Activated B cell treated with CpG ODN at 0.5 μM for 24 hours (primary cell): ENCODE results near the gene GNB1. TPM values are rescaled to one million over a fixed set of nuclear protein-coding genes. Genes with fewer than 3 reads are reported as not detected.

Experiments
- ATAC-seq: fragments of 200-7000 bp; cut with Tn5 transposase; one replicate; pipeline ENCODE4 v1.10.0; 2021; ENCODE audit warnings: low read depth, mild to moderate bottlenecking, moderate library complexity
- CTCF ChIA-PET: fragments of 350-600 bp; sonication (Branson Sonifier 250); formaldehyde crosslinking; loops from one replicate; lab custom pipeline; 2021; ENCODE audit warnings: antibody characterized with exemption; lab: Charles Lee
- POLR2A ChIA-PET: fragments of 350-600 bp; sonication (Branson Sonifier 250); formaldehyde crosslinking; loops from one replicate; lab custom pipeline; 2021; ENCODE audit warnings: antibody characterized with exemption; lab: Charles Lee
- DNase-seq: peaks from one replicate; pipeline ENCODE4 v3.0.0; 2022
- H3K27ac Mint-ChIP-seq: one replicate; pipeline ENCODE4 v1.8.0; 2020; ENCODE audit warnings: mixed read lengths
- H3K27me3 Mint-ChIP-seq: one replicate; pipeline ENCODE4 v1.8.0; 2021; ENCODE audit warnings: mixed read lengths
- H3K36me3 Mint-ChIP-seq: one replicate; pipeline ENCODE4 v1.8.0; 2021; ENCODE audit warnings: low read depth, mixed read lengths
- H3K4me1 Mint-ChIP-seq: one replicate; pipeline ENCODE4 v1.8.0; 2021; ENCODE audit warnings: mixed read lengths
- H3K4me3 Mint-ChIP-seq: one replicate; pipeline ENCODE4 v1.8.0; 2020; ENCODE audit warnings: mild to moderate bottlenecking, mixed read lengths
- H3K9me3 Mint-ChIP-seq: one replicate; pipeline ENCODE4 v1.8.0; 2020; ENCODE audit warnings: mixed read lengths
- CTCF ChIP-seq: fragments of 200-600 bp; IDR thresholded peaks from one replicate; pipeline ENCODE4 v1.8.0; 2022; ENCODE audit warnings: antibody characterized with exemption, mild to moderate bottlenecking
- intact Hi-C: fragments of 100-400 bp; cut with micrococcal nuclease; formaldehyde crosslinking; loops from one replicate; pipeline ENCODE4 v1.15.1; 2024
- total RNA-seq: library from RNA; stranded (reverse); gene quantifications from 2 replicates; pipeline ENCODE4 v1.2.3, GENCODE V29; 2022

The GNB1 gene
- total RNA-seq, 1 donor from 2014 or later = 302 TPM

- intact Hi-C loops = no loop called here
- H3K27ac Mint-ChIP-seq = no peak overlapping the region
- POLR2A ChIA-PET = interaction anchor here (0.6 kb wide), 1 partner anchor 9 kb away, joined by 6 read pairs; no protein-coding TSS in a partner anchor
- no peak overlapping the region for H3K4me3 Mint-ChIP-seq
- no peaks in the 10 kb centered on the region for H3K27me3 Mint-ChIP-seq
- no peak for DNase-seq
- peaks cover 83% of the 10 kb centered on the region for H3K4me1 Mint-ChIP-seq
- no peaks in the 10 kb centered on the region for H3K9me3 Mint-ChIP-seq
- no peak for TF ChIP-seq CTCF
- CTCF ChIA-PET = interaction anchor here (0.6 kb wide), 1 partner anchor 13 kb away, joined by 4 read pairs; no protein-coding TSS in a partner anchor
- peaks cover 58% of the 10 kb centered on the region for H3K36me3 Mint-ChIP-seq
- no peak for ATAC-seq
Observed at GRCh38 chr1:1874901-1875300, 16.0 kb downstream of the GNB1 start.

DNA sequence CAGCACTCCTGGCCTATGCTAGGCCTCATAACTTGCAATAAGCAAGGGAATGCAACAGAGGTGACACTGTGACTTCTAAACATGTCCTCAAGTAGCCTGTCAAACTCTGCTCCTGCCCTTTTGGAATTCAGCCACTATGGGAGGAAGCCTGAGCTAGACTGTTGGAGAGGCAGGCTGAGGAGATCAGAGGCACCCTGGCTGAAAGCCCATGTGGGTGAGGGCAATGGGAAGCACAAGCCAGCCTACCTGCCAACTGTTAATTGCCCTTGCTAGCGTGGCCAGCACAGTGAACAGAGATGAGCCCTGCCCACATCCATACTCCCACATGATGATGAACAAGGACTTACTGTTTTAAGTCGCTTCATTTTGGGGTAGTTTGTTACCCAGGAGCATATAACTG lies 17.7 kb downstream of the GNB1 start:
- no peak for TF ChIP-seq CTCF
- Mint-ChIP-seq H3K36me3 (peaks cover 49% of the 10 kb centered on the region), H3K4me3 (no peak overlapping the region), H3K9me3 (no peaks in the 10 kb centered on the region), H3K27me3 (no peaks in the 10 kb centered on the region), H3K27ac (no peak overlapping the region), H3K4me1 (peaks cover 77% of the 10 kb centered on the region)
- DNase-seq (no peak), ATAC-seq (no peak)
- CTCF ChIA-PET = no interaction called here
- POLR2A ChIA-PET = no interaction called here
- intact Hi-C loops = no loop called here

DNA sequence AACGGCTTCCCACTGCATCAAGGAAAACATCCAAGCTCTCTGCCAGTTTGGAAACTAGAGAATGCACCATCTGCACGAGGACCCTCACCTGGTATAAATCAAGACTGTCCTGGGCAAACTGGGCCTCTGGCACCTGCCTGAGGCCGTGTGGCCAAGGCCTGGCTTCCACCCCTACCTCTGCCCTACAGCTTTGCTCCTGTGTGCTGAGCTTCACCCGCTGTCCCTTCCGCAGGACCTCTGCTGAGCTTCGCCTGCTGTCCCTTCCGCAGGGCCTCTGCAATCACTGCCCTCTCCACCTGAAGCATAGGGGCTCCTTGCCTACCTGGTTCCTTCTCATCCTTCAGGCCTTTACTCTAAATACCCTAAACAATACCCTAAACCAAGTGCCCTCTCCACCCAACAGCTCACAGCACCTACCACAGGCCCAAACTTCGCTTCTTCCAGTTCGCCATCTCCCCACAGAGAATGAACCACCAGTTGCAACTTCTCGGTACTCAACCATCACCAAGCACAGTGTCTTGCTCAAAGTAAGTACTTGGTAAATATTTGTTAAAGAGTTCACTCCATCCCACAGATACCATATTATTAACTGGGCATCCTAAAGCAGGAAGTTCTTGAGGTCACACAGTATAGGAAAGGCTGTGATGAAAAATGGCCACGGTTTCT lies 18.4 kb downstream of the GNB1 start:
- Mint-ChIP-seq H3K9me3 (no peaks in the 10 kb centered on the region), H3K4me3 (peak overlapping the region; percentile 3), H3K27ac (peak overlapping the region; percentile 8), H3K4me1 (peaks cover 76% of the 10 kb centered on the region), H3K27me3 (no peaks in the 10 kb centered on the region), H3K36me3 (peaks cover 44% of the 10 kb centered on the region)
- ChIA-PET POLR2A (interaction anchor here (1.1 kb wide), 1 partner anchor 15 kb away, joined by 4 read pairs; no protein-coding TSS in a partner anchor), CTCF (interaction anchor here (1.1 kb wide), 1 partner anchor 14 kb away, joined by 3 read pairs; no protein-coding TSS in a partner anchor)
- no peak for ATAC-seq
- no peak for TF ChIP-seq CTCF
- intact Hi-C loops = no loop called here
- no peak for DNase-seq

- TF ChIP-seq CTCF = no peak
- intact Hi-C loops = loop anchor here (1.0 kb wide), 1 partner anchor 89 kb away; no protein-coding TSS in a partner anchor
- Mint-ChIP-seq H3K36me3 (peaks cover 31% of the 10 kb centered on the region), H3K27ac (peak overlapping the region; percentile 57), H3K27me3 (no peaks in the 10 kb centered on the region), H3K9me3 (no peaks in the 10 kb centered on the region), H3K4me1 (peaks cover 72% of the 10 kb centered on the region), H3K4me3 (no peak overlapping the region)
- POLR2A ChIA-PET = interaction anchor here (0.6 to 2.6 kb wide), 10 partner anchors 9 to 86 kb away, joined by 3 to 15 read pairs (median 3); no protein-coding TSS in a partner anchor
- peak; percentile 38 for ATAC-seq
- no peak for DNase-seq
- CTCF ChIA-PET = interaction anchor here (1.0 to 1.6 kb wide), 2 partner anchors 30 to 37 kb away, joined by 3 to 5 read pairs; no protein-coding TSS in a partner anchor
Observed at GRCh38 chr1:1869469-1869868, 21.4 kb downstream of the GNB1 start.

DNA sequence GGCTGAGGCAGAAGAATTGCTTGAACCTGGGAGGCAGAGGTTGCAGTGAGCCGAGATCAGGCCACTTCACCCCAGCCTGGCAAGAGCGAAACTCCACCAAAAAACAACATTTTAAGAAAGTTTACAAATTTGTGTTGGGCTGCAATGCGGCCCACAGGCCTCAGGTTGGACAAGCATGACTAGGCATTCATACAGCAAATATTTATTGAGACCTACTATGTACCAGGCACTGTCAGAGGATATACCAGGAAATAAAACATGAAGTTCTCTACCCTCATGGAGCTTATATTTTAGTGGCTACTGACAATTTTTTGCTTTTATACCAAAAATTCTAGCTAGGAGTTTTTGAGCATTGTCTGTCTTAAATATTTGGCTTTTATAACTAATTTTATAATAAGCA lies 23.7 kb downstream of the GNB1 start:
- ATAC-seq (no peak), DNase-seq (no peak)
- intact Hi-C loops = no loop called here
- H3K36me3 Mint-ChIP-seq = peaks cover 12% of the 10 kb centered on the region
- H3K27me3 Mint-ChIP-seq = no peaks in the 10 kb centered on the region
- peaks cover 77% of the 10 kb centered on the region for H3K4me1 Mint-ChIP-seq
- no peak overlapping the region for H3K27ac Mint-ChIP-seq
- H3K4me3 Mint-ChIP-seq = no peak overlapping the region
- H3K9me3 Mint-ChIP-seq = no peaks in the 10 kb centered on the region
- ChIA-PET CTCF (interaction anchor here (1.3 kb wide), 1 partner anchor 10 kb away, joined by 3 read pairs; no protein-coding TSS in a partner anchor), POLR2A (no interaction called here)
- no peak for TF ChIP-seq CTCF
